Activated CD8-positive, alpha-beta memory T cell treated with anti-CD3 and anti-CD28 coated beads, Interleukin-2, amount 50 U/mL, for 24 hours (primary cell): Measurements from ENCODE around the gene MLST8.
"Not testable (repeated sequence)": the region's sequence is repeated elsewhere in the genome, so short reads cannot be mapped to it uniquely, and the experiment has no call there.

Experiments
- DNase-seq: peaks from one replicate; pipeline ENCODE4 v3.0.0-alpha.2; 2020; ENCODE audit errors: extremely low read depth

MLST8 gene

GRCh38 chr16:2190002-2190658 lies 15.1 kb upstream of the MLST8 start:
- DNase-seq, result no peak

GRCh38 chr16:2190659-2191445 lies 14.4 kb upstream of the MLST8 start:
- no peak for DNase-seq

GRCh38 chr16:2191446-2191706 lies 13.9 kb upstream of the MLST8 start:
- DNase-seq, result no peak

- no peak for DNase-seq
Measured at GRCh38 chr16:2194166-2194834, 11.0 kb upstream of the MLST8 start.

- DNase-seq, result no peak
Measured at GRCh38 chr16:2194852-2195321, 10.4 kb upstream of the MLST8 start.

GRCh38 chr16:2195322-2196161 lies 9.7 kb upstream of the MLST8 start:
- DNase-seq, result no peak

- DNase-seq, result no peak
Measured at GRCh38 chr16:2196162-2196980, 8.9 kb upstream of the MLST8 start, which contains the start of gene CASKIN1. Gene CASKIN1 (minus strand): TSS chr16:2196605. CDS start chr16:2196432, 173 bp downstream.

GRCh38 chr16:2196981-2197511 lies 8.2 kb upstream of the MLST8 start:
- DNase-seq, result no peak

- no peak for DNase-seq
Measured at GRCh38 chr16:2197765-2198164, 7.5 kb upstream of the MLST8 start.

GRCh38 chr16:2198283-2198682 lies 7.0 kb upstream of the MLST8 start:
- DNase-seq, result no peak

- no peak for DNase-seq
Measured at GRCh38 chr16:2199095-2199494, 6.2 kb upstream of the MLST8 start.

GRCh38 chr16:2199621-2200139 lies 5.6 kb upstream of the MLST8 start:
- no peak for DNase-seq

GRCh38 chr16:2200313-2200712 lies 4.9 kb upstream of the MLST8 start:
- no peak for DNase-seq

- not testable (repeated sequence) for DNase-seq
Measured at GRCh38 chr16:2203119-2203688, 2.0 kb upstream of the MLST8 start.

GRCh38 chr16:2204416-2205103 lies 694 bp upstream of the MLST8 start:
- no peak for DNase-seq

GRCh38 chr16:2205967-2206313 lies 686 bp downstream of the MLST8 start:
- DNase-seq, result no peak

GRCh38 chr16:2206420-2206779 lies 1.1 kb downstream of the MLST8 start:
- DNase-seq, result no peak

GRCh38 chr16:2206780-2207433 lies 1.7 kb downstream of the MLST8 start:
- DNase-seq, result no peak

- DNase-seq, result no peak
Measured at GRCh38 chr16:2207872-2208271, 2.6 kb downstream of the MLST8 start.
